Measurements from ENCODE around the gene ARHGAP24.
"Not testable (repeated sequence)": the region's sequence is repeated elsewhere in the genome, so short reads cannot be mapped to it uniquely, and the experiment has no call there.

ARHGAP24 gene

DNA sequence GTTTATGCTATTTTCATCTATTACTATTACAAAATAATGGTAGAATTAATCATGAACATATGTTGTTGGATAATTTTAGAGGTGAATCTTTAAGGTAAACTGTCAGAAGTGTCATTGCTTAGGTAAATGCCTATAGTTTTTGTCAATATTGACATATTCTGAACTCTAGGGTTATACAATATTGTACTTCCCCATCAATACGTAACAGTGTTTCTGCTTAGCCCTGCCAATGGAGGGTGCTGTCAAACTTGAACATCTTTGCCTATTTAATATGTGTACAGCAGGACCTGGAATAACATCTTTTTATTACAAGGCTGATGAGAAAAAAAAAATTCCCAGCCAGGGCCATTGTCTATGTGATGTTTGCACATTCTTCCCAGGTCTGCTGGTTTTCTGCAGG is 40.8 kb downstream of the ARHGAP24 start:
- no peak for DNase-seq

DNA sequence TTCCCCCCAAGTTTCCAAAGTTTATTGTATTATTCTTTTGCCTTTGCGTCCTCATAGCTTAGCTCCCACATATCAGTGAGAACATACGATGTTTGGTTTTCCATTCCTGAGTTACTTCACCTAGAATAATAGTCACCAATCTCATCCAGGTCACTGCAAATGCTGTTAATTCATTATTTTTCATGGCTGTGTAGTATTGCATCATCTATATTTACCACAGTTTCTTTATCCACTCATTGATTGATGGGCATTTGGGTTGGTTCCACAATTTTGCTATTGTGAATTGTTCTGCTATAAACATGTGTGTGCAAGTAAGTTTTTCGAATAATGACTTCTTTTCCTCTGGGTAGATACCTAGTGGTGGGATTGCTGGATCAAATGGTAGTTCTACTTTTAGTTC is 43.6 kb downstream of the ARHGAP24 start:
- DNase-seq, result not testable (repeated sequence)

DNA sequence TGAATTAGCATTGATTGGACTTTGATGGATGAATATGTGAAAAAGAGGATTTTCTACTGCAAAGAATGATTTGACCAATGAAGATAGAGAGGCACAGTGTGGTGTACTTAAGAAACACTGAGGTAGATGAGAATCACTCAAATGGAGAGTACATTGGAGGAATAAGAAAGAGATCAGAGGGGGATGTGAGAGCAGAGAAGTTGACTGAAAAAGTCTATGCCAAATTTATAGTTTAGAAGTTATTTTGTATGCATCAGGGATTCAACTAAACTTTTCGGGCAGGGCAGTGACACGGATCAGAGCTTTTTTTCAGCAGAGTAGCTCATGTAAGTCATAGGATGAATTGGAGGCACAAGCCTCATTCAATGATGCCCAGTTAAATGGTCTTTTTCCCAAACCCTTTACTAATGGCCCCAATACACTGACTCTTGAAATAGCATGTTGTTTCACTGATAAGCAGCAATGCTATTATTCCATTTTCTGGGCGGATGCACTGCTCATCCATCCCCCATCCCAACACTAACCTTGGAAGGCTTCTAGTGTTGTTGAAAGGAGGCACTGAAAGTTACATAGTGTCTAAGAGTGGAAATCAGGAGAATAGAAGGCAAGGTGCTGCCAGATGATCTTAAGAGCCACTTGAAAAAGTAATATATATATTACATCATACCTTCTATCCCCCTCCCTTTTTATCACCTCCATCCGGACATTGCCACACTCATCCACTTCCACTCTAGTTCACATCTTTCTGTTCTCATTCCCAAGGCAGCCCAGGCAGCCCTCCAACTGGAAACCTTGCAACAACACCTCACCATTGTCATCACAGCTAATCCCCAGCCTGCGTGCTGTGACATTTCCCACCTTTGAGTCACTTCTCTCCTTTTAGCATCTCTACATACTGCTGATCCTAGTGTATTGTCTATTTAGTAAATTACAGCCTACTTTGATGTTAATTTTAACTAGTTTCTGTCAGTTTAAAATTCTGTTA is 46.1 kb downstream of the ARHGAP24 start:
- no peak for DNase-seq

DNA sequence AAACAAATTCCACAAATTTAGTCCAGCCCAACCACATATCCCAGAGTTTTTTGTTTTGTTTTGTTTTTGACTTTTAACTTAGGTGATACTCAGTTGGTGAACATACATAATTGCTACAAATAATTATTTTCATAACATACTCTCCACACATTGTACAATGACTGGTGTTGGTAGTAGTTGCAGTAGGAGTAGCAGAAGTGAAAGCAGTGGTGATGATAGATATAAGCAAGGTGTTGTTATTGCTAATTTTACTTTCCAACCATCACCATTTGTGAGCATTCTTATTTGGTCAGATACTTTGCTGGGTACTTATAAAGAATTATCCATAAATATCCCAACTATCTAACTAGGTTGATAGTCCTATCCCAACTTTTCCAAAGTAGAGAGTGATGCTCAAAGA is 47.3 kb downstream of the ARHGAP24 start:
- no peak for DNase-seq

DNA sequence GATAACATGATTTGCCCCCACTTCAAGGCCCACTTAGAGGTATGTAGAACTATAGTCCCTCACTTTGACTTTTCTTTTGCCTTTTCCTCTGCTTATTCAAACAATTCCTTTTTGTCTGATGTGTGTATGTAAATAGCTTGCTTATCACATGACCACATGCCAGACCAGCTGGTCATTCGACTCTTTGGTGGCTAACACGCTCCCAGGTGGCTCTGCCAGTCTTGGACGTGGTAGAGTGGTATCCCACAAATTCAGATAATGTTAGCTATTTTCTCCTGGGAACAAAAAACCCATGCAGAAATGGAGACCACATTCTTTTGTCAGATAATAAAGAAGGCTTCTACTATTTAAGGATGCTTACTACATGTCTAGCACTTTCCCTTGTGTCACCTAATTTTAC is 47.9 kb downstream of the ARHGAP24 start:
- DNase-seq, result no peak

DNA sequence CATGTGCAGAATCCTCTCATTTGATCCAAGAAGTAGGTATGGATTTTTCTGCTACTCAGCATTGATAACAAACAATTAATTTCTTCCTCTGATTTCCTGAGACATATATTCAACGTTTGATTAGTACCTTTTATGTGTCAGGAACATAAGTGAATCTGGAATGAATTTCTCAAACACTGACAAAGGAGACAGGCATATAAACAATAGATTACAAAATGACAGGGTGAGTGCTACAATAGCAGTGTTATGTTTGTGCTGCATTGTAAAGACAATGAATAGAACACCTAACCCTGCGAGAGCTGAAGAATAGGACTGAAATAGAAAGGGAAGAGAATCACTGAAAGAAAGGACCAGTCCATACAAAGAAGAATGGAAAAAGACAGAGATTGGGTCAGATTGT is 52.9 kb downstream of the ARHGAP24 start:
- DNase-seq, result no peak

DNA sequence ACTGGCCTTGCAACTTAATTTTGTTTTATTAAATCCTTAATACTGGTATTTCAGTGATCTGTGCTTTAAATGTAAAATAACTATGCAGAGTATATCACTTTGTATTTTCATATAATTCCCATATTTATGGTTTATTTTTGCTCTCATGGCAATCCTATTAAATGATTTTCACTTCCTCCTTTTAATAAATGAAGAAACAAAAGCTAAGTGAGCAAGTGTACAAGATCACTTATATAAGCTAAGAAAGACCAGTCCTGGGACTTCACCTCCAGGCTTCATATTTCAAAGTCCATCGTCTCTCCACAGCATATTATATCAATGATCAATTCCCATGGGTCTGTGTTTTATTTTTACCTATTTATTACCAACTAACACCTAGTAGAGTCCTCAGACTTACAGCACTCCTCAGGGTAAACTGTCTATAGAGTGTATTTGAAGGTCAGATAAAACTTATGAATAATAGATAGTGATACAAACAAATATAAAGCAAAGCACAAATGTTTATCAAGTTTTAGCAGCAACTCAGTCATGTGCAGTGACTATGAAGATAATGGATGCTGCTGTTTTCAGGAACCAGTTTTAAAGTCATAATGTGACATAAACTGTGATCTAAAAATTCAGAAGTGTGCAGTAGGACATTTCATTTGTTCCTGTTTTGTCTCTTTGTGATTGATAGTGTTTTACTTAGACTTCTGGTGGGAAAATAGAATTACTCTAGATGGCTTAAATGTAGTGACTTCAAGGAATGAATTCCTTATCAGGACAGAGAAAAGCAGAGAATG is 56.8 kb downstream of the ARHGAP24 start:
- DNase-seq, result no peak

DNA sequence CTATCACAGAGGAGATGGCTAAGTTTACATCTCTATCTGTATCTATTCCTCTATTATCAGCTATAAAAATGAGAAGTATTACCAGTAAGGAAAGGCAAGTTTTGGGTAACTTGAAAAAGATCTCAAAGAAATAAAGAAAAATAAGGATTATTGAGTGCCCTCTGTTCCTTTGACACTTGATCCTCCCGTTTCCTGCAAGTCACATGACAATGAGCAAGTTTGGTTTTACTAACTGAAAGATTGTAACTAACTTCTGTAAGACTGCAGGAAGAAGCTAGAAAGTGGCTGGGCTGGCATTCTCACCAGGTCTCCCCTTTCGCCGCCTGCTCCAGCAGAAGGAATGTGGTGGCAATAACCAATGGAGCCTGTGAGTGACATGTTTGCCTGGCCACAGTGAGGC is 59.2 kb downstream of the ARHGAP24 start:
- no peak for DNase-seq

DNA sequence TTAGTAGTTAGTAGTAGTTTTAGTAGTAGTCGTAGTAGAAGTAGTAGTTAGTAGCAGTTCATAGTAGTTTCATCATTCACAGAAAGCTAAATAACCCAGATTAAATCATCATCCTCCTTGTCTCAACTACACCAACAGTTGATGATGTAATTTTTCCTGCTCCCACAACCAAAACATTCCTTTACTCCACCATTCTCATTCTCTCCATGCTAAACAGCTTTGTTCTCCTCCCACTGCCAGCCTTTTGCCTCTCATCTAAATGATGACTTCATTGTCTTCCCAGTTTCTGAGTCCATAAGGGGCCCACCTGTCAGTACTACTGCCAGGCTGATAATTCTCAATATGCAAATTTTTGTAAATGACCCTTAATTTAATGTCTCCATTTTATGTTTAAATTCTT is 68.9 kb downstream of the ARHGAP24 start:
- no peak for DNase-seq

DNA sequence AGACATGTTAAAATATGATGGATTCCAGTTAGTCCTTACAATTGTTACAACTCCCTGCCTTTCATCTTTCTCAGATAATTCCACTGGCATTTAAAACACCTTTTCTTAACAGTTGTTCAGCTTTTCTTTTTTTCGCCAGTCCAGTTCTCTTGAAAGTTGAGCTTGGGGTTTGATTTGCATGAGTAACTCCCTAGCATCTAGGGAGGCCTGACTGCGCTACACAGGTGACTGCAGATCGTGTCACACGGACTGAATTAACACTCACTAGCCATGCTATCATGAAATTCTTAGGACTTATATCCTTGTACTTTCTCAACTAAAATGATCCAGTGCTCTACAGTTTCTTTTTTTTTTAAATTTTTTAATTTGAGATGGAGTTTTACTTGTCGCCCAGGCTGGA is 69.8 kb downstream of the ARHGAP24 start:
- no peak for DNase-seq

DNA sequence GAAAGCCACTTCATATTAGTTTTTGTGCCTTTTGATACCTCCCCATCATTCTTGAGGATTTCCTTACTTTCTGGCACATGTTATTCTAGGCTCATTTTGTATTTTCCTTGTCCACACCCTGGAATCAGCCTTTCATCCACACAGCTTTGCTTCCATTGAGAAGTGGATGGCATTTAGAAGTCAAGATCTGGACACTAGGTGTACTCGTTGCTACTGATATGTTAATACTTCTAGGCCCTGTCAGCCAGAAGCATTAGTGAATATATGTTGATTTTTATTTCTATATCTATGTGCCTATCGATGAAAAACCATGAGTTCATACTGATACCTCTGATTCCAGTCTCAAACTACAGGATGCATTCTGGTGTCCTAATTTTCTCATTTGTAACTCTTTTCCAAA is 73.2 kb downstream of the ARHGAP24 start:
- DNase-seq, result no peak

DNA sequence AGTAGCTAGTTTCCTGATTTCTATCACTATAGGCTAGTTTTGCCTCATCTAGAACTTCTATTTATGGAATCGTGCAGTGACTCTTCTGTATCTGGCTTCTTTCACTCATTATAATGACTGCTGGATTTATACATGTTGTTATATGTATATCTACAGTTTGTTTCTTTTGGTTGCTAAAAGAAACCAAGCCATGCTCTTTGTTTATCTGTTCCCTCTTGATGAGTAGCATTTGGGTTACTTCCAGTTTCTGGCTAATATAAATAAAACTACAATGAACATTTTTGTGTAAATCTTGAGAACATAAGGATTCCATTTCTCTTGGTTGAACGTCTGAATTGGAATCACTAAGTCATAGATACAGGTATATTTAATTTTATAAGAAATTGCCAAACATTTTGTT is 73.9 kb downstream of the ARHGAP24 start:
- no peak for DNase-seq

DNA sequence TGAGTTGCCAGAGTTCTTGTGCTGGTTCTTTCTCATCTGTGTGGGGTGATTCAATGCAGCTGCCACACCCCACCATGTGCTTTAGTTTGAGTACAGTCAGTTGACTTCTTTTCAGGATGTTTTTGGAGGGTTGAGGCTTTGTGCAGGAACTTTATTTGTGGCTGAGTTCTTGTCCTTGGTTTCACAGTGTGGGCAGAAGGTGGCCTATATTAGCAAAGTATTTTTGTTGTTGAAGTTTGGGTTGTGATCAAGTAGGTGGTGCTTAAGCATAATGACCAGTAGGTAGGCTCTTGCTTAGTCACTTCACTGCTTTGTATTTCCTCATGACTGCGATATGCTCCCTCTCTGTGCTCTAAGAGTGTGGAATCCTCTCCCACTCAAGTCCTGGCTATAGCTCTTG is 80.3 kb downstream of the ARHGAP24 start:
- DNase-seq, result no peak

DNA sequence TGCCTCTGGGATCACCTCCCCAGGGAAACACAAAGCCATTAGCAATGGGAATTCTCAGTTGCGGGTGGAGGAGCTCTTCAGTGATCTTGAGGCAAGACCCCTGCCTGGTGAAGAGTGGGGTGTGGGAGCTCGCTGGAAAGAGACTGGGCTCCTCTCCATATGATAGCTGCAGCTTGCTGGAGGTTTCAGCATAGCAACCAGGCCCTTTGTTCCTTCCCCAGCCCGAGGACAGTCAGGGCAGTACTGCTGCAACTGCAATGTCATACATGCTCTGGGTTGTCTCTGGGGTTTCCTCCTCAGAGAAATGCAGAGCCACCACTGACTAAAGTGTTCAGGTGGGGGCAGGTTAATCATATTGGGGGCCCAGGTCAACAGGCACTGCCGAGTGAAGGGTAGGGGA is 81.3 kb downstream of the ARHGAP24 start:
- no peak for DNase-seq

DNA sequence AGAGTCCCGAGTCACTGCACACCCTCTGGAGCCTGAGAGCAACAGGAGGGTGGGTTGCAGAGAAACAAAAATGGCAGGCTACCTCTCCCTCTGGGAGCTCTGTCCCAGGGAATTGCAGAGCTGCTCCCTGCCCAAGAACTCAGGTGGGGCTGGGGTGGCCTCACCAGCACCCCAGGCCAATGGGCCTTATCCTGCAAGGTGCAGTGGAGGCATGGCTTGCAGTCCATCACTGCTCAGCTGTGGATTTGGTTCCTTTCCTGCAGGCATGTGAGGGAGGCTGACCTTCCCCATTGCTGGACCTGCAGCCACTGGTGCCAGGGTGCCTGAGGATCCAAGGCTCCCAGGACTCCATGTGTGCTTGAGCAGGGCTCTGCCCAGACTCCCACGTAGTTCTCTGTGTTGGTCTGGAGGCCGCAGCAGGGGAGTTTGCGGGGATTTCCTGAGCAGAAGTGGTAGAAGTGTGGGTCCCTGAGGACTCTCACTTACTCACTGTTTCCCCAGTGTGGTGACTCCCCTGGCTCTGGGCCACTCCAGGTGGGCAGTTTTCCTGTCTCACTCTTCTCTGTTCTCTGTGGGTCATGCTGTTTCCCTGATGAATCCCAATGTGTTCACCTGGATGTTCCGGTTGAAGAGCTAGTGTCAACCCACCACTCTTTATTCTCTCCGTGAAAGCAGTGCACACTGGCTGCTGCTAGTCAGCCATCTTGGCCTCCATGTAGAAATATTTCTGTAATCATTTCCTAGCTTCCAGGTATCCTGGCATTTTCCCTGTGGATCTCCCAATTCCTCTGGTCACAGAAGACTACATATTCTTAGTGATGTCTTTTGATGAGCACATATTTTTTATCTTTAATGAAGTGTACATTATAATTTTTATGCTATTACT is 82.3 kb downstream of the ARHGAP24 start:
- DNase-seq, result no peak

DNA sequence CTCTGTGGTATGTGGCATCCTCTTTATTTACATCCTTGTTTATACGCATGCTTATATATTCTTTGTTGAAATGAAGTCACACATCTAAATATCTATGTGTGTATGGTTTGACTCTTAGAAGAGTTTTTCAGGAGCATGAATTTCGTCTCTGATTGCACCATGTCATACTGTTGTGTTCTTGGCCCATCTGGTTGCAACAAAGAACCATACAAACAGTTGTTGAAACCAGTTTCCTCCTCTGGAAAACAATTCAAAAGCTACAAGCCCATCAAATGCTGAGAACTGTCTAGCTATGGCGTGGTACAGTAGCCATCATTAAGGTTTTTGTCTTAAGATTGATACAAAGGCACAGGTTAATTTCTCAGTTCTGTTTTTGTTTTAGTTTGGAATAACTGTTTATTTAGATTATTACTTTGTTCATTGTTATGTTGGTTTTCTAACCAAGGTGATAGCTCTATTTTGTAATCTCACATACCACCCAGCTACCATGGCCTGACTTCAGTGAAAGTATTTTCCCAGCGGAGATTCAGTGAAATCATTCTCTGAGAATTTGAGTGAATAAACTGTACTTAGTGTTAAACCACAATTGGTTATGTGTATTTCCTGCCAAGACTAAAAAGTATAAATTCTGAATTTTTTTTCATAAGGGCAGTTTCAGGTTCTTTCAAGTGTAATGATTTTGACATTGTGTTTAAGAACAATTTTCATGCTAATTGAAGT is 91.0 kb downstream of the ARHGAP24 start:
- no peak for DNase-seq

DNA sequence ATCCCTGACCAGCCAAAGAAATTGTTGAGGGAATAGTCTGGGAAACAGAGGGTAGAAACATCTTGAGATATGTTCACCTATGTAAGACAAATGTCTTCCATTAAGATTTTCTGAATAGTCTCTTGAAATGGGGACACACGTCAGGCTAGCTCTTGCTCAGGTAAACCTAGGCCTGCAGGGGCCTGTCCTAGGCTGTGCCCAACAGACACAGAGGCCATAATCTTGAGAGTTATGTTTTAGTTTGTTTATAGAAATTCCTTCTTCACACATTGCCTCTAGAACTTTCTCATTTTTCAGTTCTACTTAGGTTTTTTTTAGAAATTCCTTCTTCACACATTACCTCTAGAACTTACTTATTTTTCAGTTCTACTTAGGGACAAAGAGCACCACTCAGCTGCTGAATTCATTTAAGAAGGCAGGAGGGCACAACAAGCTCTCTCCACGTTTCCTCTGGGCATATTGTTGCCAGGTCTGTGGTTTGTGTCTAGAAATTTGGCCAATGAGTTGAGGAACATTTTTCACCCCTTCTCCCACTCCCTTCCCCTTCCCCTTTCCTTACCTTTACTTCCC is 94.9 kb downstream of the ARHGAP24 start:
- no peak for DNase-seq

DNA sequence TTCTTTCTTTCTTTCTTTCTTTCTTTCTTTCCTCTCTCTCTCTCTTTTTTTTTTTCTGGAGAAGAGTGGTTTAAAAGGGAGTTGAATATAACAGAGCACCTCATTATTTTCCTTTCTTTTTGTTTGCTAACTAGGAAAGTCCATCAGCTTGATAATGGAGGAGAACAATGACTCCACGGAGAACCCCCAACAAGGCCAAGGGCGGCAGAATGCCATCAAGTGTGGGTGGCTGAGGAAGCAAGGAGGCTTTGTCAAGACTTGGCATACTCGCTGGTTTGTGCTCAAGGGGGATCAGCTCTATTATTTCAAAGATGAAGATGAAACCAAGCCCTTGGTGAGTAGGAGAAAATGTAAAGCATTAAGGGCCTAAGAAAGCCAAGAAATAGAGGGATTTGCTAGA is 95.4 kb downstream of the ARHGAP24 start:
- no peak for DNase-seq

DNA sequence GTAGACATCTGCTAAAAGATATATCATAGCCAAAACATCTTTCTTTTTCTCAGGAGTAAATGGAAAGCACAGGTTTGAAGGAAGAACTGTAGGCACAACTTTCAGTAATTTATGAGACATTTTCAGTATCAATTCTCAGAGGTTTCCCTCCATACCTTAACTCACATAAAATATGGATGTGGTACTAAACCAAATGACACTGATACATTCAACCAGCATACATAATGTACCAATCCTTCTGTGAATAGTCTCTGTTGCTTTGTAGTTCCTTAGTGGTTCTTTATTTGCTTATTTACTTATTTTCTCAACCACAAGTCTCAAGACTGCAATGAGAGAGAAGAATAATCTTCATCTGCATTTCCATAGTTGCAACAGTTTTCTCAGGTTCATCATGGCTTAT is 96.1 kb downstream of the ARHGAP24 start:
- DNase-seq, result no peak

DNA sequence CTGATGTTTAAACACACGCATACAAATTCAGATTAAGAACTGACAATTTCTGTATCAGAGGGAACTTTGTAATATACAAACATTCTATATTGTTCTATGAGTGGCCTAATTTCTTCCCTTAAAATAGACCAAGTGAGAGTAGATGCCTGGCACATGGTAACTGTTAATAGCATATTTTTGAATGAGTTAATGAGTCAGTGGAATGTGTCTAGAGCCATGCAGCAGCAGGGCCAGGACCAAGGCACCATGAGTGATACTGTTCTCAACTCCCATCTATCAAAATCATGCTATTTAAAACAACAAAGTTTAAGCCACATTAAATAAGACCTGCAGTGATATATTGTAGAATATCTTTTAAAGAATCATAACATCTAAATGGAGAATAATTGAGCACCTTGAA is 98.3 kb downstream of the ARHGAP24 start:
- DNase-seq, result no peak

DNA sequence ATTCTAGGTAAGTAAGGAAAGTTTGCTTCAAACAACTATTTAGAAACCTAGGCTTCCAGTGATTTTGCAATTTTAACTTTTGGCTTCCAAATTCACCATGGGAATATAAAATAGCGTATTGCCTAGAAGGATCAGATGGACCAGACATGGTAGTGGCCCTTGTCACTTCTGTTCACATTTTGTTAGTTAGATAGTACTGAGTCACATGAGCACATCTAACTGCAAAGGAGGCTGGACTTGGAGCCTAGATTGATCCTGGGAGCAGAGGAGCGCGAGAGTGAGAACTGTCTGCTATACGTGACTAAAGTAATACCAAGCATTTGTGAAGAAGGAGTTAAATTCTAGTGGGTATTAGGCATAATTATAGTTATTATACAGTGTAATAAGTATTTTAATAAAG is 102.4 kb downstream of the ARHGAP24 start:
- no peak for DNase-seq
